Spleen (tissue), 7 donors: ENCODE measurements around the gene BNC2.

Experiments
- POLR2A ChIP-seq, 3 donors: fragments of 450-650 bp; IDR thresholded peaks; one replicate each; pipeline ENCODE4 v1.5.1; 2017; ENCODE audit warnings: antibody characterized with exemption in 3 of 3, mild to moderate bottlenecking in 1 of 3
- POLR2AphosphoS5 ChIP-seq, 3 donors: sonication (generic); formaldehyde crosslinking; IDR thresholded peaks; one replicate each; pipeline ENCODE4 v1.5.1; 2017; ENCODE audit warnings: antibody characterized with exemption in 3 of 3
- TF ChIP-seq, protein P1 (sequence below), 11 experiments: fragments of 200-600 bp in 7 of 11; fragments of 450-650 bp in 4 of 11; sonication (generic) in 4 of 11; IDR thresholded peaks in 8 of 11; conservative IDR thresholded peaks in 3 of 11; 1 replicate in 7 of 11; 2 replicates in 4 of 11; pipeline versions ENCODE4 v1.4.0 to v1.8.0; 2016 to 2021; ENCODE audit warnings: antibody characterized with exemption in 11 of 11, inconsistent platforms in 4 of 11, mild to moderate bottlenecking in 1 of 11
- donor health status: DM: no; HTN: no; CAD: no; lungs with moderate emphysema.
- donor health status: DM: no; HTN: no; CAD: no.
- donor health status: DM: no; HTN: no; CAD: no.

- TF ChIP-seq, protein P1, sequence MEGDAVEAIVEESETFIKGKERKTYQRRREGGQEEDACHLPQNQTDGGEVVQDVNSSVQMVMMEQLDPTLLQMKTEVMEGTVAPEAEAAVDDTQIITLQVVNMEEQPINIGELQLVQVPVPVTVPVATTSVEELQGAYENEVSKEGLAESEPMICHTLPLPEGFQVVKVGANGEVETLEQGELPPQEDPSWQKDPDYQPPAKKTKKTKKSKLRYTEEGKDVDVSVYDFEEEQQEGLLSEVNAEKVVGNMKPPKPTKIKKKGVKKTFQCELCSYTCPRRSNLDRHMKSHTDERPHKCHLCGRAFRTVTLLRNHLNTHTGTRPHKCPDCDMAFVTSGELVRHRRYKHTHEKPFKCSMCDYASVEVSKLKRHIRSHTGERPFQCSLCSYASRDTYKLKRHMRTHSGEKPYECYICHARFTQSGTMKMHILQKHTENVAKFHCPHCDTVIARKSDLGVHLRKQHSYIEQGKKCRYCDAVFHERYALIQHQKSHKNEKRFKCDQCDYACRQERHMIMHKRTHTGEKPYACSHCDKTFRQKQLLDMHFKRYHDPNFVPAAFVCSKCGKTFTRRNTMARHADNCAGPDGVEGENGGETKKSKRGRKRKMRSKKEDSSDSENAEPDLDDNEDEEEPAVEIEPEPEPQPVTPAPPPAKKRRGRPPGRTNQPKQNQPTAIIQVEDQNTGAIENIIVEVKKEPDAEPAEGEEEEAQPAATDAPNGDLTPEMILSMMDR (IDR thresholded peaks at IDR 0.05 in 8 of 11, conservative IDR thresholded peaks at IDR 0.05 in 3 of 11) = no peak
- no peak for TF ChIP-seq POLR2AphosphoS5 (IDR thresholded peaks at IDR 0.05)
- TF ChIP-seq POLR2A (IDR thresholded peaks at IDR 0.05) = no peak
These were observed 58.3 kb downstream of the BNC2 start for GRCh38 chr9:16811987-16812685.
